Esophagus muscularis mucosa (tissue), 4 donors: ENCODE results near the gene FRMD4A. TPM values are rescaled to one million over a fixed set of nuclear protein-coding genes. Genes with fewer than 3 reads are reported as not detected.
"Not testable (repeated sequence)": the region's sequence is repeated elsewhere in the genome, so short reads cannot be mapped to it uniquely, and the experiment has no call there.

ENCODE experiments used
- DNase-seq: peaks from one replicate; pipeline ENCODE4 v3.0.0-alpha.2; 2017; ENCODE audit errors: extremely low spot score
- H3K27ac ChIP-seq, 4 donors: fragments of 200-600 bp; sonication (generic); replicated peaks in 1 of 4; 1 replicate in 3 of 4; 2 replicates in 1 of 4; pipeline ENCODE4 v1.5.1; 2016 to 2019; ENCODE audit warnings: mild to moderate bottlenecking in 1 of 4
- H3K27me3 ChIP-seq, 4 donors: fragments of 200-600 bp; sonication (generic); one replicate each; pipeline versions ENCODE4 v1.5.1 to v1.6.0; 2016 to 2019
- H3K36me3 ChIP-seq, 4 donors: fragments of 200-600 bp; sonication (generic); one replicate each; pipeline ENCODE4 v1.5.1; 2016 to 2019
- H3K4me1 ChIP-seq, 4 donors: fragments of 200-600 bp; sonication (generic); one replicate each; pipeline ENCODE4 v1.5.1; 2016 to 2019
- H3K4me3 ChIP-seq, 4 donors: fragments of 200-600 bp; sonication (generic); 1 replicate in 2 of 4; 2 replicates in 2 of 4; pipeline ENCODE4 v1.5.1; 2016 to 2019; ENCODE audit warnings: mild to moderate bottlenecking in 4 of 4, moderate library complexity in 1 of 4
- H3K9me3 ChIP-seq, 4 donors: fragments of 200-600 bp; sonication (generic); 1 replicate in 3 of 4; 2 replicates in 1 of 4; pipeline ENCODE4 v1.5.1; 2016 to 2019
- CTCF ChIP-seq, 3 experiments: fragments of 200-600 bp in 2 of 3; fragments of 450-650 bp in 1 of 3; sonication (generic) in 2 of 3; IDR thresholded peaks; one replicate each; pipeline ENCODE4 v1.5.1; 2017 to 2019; ENCODE audit warnings: antibody characterized with exemption in 3 of 3, mild to moderate bottlenecking in 2 of 3, moderate library complexity in 1 of 3
- EP300 ChIP-seq: sonication (generic); formaldehyde crosslinking; IDR thresholded peaks from one replicate; pipeline ENCODE4 v1.6.1; 2017; ENCODE audit warnings: antibody characterized with exemption
- POLR2A ChIP-seq: fragments of 450-650 bp; IDR thresholded peaks from one replicate; pipeline ENCODE4 v1.6.1; 2017; ENCODE audit warnings: antibody characterized with exemption, moderate library complexity, mild to moderate bottlenecking, low read depth
- POLR2AphosphoS5 ChIP-seq, 2 donors: sonication (generic); formaldehyde crosslinking; IDR thresholded peaks; one replicate each; pipeline ENCODE4 v1.6.1; 2017; ENCODE audit warnings: antibody characterized with exemption in 2 of 2
- WGBS: methylation state at CpG from one replicate; pipeline ENCODE4 v1.1.5; 2018; 5-methylcytosine and 5-hydroxymethylcytosine counted together
- intact Hi-C: fragments of 100-400 bp; cut with DNase I; formaldehyde crosslinking; loops from one replicate; pipeline ENCODE4 v1.15.1; 2023
- total RNA-seq, 4 donors: library from RNA; depleted of rRNA; stranded (reverse); fragments of >200 nt; gene quantifications; one replicate each; pipeline versions ENCODE4 v1.1.0 to v1.2.1, GENCODE V29; 2016

FRMD4A gene
- total RNA-seq, 4 donors from 2014 or later, result 17.0 to 28.8 (median 21.8) TPM

GRCh38 chr10:14225379-14225778 lies 105.3 kb downstream of the FRMD4A start:
- Histone ChIP-seq H3K27ac (no peak overlapping the region), H3K4me1 (peaks cover 0 to 2% (median 0%) of the 10 kb centered on the region in 4 donors)

GRCh38 chr10:14220026-14220425 lies 110.7 kb downstream of the FRMD4A start:
- Histone ChIP-seq H3K9me3 (no peaks in the 10 kb centered on the region), H3K27ac (no peak overlapping the region), H3K4me1 (no peaks in the 10 kb centered on the region), H3K36me3 (no peaks in the 10 kb centered on the region), H3K27me3 (no peaks in the 10 kb centered on the region), H3K4me3 (no peak overlapping the region)
- intact Hi-C loops, result loop anchor here (5.0 kb wide), 1 partner anchor 57 kb away; no protein-coding TSS in a partner anchor
- no peak for DNase-seq
- WGBS, result 89% methylated on average over 5 of the region's 7 CpGs
- TF ChIP-seq CTCF (IDR thresholded peaks at IDR 0.05), result no peak
- TF ChIP-seq EP300, result no peak
- TF ChIP-seq POLR2A, result no peak
- no peak for TF ChIP-seq POLR2AphosphoS5 (IDR thresholded peaks at IDR 0.05)

More at GRCh38 chr10:14225379-14225778, 105.3 kb downstream of the FRMD4A start:
- H3K9me3 ChIP-seq, result no peaks in the 10 kb centered on the region
- no peaks in the 10 kb centered on the region for H3K36me3 ChIP-seq
- intact Hi-C loops, result no loop called here
- 60% methylated on average over 4 of the region's 4 CpGs for WGBS
- DNase-seq, result no peak
- TF ChIP-seq CTCF (IDR thresholded peaks at IDR 0.05), result no peak
- TF ChIP-seq POLR2A, result no peak
- no peak for TF ChIP-seq POLR2AphosphoS5 (IDR thresholded peaks at IDR 0.05)
- no peak for TF ChIP-seq EP300
- no peaks in the 10 kb centered on the region for H3K27me3 ChIP-seq
- no peak overlapping the region for H3K4me3 ChIP-seq

- TF ChIP-seq POLR2AphosphoS5 (IDR thresholded peaks at IDR 0.05) (no peak), EP300 (no peak), POLR2A (no peak), CTCF (IDR thresholded peaks at IDR 0.05) (no peak)
- Histone ChIP-seq H3K4me1 (no peaks in the 10 kb centered on the region), H3K27ac (no peak overlapping the region), H3K9me3 (no peaks in the 10 kb centered on the region), H3K27me3 (no peaks in the 10 kb centered on the region), H3K36me3 (no peaks in the 10 kb centered on the region), H3K4me3 (no peak overlapping the region)
- intact Hi-C loops, result no loop called here
- no peak for DNase-seq
- WGBS, result 88% methylated on average over 5 of the region's 5 CpGs
Observed at GRCh38 chr10:14219411-14219810, 111.3 kb downstream of the FRMD4A start.

GRCh38 chr10:14215641-14216040 lies 115.1 kb downstream of the FRMD4A start:
- Histone ChIP-seq H3K27ac (no peak overlapping the region), H3K9me3 (no peaks in the 10 kb centered on the region), H3K4me1 (no peaks in the 10 kb centered on the region), H3K36me3 (no peaks in the 10 kb centered on the region), H3K4me3 (no peak overlapping the region), H3K27me3 (no peaks in the 10 kb centered on the region)
- TF ChIP-seq EP300, result no peak
- no peak for TF ChIP-seq CTCF (IDR thresholded peaks at IDR 0.05)
- no peak for TF ChIP-seq POLR2AphosphoS5 (IDR thresholded peaks at IDR 0.05)
- no peak for TF ChIP-seq POLR2A
- 92% methylated on average over 7 of the region's 7 CpGs for WGBS
- no peak for DNase-seq
- intact Hi-C loops, result no loop called here

GRCh38 chr10:14213703-14214102 lies 117.0 kb downstream of the FRMD4A start:
- 83% methylated on average over 7 of the region's 7 CpGs for WGBS
- H3K27me3 ChIP-seq, H3K9me3 ChIP-seq, H3K36me3 ChIP-seq, DNase-seq, H3K4me1 ChIP-seq, intact Hi-C loops, H3K27ac ChIP-seq, H3K4me3 ChIP-seq: not testable (repeated sequence)
